Frontal cortex (tissue), 4 donors: ENCODE data around the gene ULBP2. TPM values are rescaled to one million over a fixed set of nuclear protein-coding genes. Genes with fewer than 3 reads are reported as not detected.
A peak's percentile ranks its signal among the peaks of the same experiment; 100 is the strongest.

Experiments used
- DNase-seq, 2 donors: peaks; one replicate each; pipeline ENCODE4 v3.0.0; 2012; ENCODE audit warnings: low spot score in 2 of 2
- FAIRE-seq: peaks from 2 replicates; lab custom pipeline; 2012; peaks lifted over from hg19 to GRCh38; lab: Jason Lieb, UNC
- total RNA-seq: library from RNA; depleted of rRNA; stranded (reverse); fragments of >200 nt; gene quantifications from one replicate; pipeline ENCODE4 v1.2.3, GENCODE V29; 2014
- donor health status: control.
- donor health status: control.
- donor health status: control.

ULBP2 gene, protein sequence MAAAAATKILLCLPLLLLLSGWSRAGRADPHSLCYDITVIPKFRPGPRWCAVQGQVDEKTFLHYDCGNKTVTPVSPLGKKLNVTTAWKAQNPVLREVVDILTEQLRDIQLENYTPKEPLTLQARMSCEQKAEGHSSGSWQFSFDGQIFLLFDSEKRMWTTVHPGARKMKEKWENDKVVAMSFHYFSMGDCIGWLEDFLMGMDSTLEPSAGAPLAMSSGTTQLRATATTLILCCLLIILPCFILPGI
- 5.3 TPM for total RNA-seq

DNA sequence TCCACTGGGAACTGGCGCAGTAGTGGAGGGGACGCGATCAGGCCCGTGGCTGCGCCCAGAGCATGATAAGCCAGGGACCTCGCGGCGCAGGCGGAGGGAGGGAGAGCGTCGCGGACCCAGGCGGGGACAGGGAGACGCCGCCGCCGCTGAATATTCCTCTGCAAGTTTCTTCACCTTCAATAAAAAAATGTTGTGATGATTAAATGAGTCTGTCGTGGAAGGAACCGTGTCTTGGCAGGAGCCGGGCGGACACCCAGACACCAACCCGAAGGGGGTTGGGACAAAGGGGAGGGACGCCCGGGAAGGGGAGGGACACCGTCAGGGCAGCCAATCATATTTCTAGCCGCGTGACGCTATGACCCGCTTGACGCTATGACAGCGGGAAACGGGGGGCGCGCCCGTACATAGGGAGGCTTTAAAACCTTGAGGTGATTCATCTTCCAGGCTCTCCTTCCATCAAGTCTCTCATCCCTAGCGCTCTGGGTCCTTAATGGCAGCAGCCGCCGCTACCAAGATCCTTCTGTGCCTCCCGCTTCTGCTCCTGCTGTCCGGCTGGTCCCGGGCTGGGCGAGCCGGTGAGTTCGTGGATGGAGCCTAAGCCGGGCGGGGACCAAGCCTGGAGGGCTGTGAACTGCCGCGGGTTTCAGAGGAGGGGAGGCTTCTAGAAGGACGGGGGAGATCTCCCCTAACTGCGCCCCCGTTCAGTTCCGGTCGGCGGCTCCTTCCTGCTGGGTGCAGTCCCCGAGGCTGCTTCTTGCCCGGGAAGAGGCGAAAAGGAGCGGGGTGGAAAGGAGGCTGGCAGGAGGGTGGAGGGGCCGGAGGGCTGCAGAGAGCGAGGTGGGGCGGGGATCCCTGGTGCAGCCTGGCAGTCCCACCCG lies at the start of gene ULBP2:
ULBP2 (plus strand) TSS at position 432 of the 878 bp plus-strand sequence; CDS start at position 491, 59 bp downstream.
- DNase-seq (peak; percentile 80 to 92), FAIRE-seq (no peak)

DNA sequence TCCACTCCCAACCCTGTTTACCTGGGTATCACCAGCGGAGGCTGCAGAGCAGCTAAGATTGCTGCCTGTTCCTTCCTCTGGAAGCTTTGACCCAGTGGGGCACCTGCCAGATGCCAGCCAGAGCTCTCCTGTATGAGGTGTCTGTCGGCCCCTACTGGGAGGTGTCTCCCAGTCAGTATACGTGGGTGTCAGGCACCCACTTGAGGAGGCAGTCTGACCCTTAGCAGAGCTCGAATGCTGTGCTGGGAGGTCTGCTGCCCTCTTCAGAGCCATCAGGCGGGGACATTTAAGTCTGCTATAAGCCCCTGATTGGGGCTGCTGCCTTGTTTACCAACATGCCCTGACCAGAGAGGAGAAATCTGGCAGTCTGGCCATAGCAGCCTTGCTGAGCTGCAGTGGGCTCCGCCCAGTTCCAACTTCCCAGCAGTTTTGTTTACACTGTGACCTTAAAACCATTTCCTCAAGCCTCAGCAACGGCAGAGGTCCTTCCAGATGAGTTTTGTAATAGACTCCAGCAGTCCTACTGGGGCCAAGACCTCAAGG lies 46.7 kb upstream of the ULBP2 start:
- FAIRE-seq (no peak), DNase-seq (no peak)

DNA sequence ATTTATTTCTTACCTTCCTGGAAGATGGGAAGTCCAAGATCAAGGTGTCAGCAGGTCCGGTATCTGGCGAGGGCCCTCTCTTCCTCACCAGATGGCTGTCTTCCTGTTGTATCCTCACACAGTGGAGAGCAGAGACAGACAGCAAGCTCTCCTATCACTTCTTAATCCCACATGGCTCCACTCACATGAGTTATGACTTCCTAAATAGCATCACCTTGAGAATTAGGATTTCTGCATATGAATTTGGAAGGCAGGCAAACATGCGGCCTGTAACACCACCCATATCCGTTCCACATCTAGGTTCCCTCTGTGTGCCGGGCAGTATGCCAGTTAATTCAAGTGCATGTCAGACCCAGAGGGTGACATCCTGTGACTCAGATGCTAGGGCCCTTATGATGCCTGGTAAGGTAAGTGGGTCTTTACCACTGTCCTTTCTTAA lies 46.0 kb upstream of the ULBP2 start:
- no peak for FAIRE-seq

DNA sequence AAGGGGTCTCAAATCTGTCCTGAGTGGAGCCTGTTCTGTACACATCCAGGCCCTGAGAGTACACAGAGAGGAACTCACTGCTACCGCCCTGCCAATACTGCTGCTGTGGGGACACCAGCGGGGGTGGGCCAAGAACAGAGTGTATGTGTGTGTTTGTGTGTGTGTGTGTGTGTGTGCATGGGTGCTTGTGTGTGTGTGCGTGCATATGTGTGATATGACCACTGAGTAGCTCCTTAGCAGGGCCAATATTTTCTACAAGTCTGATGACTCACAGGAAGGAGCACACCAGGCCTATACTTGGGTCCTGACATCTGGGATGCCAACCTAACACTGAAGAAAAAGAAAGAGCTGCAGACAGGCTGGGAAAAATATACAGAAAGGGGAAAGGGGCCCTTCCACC lies 45.3 kb upstream of the ULBP2 start:
- FAIRE-seq, result no peak
- DNase-seq, result no peak

More for the DNA sequence above, 46.0 kb upstream of the ULBP2 start:
- no peak for DNase-seq

DNA sequence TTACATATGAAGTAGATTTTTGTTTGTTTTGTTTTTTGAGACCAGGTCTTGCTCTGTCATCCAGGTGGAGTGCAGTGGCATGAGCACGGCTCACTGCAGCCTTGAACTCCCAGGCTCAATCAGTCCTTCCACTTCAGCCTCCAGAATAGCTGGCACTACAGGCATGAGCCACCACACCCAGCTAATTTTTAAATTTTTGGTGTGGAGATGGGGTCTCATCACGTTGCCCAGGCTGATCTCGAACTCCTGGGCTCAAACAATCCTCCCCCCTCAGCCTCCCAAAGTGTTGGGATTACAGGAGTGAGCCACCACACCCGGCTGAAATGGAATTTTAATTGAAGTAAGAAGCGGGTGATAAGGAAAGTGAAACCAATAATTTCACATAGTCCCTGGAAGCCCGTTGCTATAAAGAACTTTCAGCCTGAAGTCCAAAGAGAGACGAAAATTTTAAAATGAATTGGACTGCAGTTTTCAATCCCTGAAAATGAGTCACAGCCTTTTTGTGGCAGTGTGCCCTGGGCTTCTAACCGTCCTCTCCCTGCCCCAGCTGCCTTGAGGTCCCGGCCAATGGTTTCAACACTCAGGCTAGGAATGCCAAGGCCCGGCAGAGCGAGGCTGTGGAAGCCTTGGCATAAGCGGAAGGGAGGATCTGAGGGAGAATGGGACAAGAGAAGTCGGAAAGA lies 44.7 kb upstream of the ULBP2 start:
- FAIRE-seq (no peak), DNase-seq (peak in 1 of 2 donors; percentile 56)

DNA sequence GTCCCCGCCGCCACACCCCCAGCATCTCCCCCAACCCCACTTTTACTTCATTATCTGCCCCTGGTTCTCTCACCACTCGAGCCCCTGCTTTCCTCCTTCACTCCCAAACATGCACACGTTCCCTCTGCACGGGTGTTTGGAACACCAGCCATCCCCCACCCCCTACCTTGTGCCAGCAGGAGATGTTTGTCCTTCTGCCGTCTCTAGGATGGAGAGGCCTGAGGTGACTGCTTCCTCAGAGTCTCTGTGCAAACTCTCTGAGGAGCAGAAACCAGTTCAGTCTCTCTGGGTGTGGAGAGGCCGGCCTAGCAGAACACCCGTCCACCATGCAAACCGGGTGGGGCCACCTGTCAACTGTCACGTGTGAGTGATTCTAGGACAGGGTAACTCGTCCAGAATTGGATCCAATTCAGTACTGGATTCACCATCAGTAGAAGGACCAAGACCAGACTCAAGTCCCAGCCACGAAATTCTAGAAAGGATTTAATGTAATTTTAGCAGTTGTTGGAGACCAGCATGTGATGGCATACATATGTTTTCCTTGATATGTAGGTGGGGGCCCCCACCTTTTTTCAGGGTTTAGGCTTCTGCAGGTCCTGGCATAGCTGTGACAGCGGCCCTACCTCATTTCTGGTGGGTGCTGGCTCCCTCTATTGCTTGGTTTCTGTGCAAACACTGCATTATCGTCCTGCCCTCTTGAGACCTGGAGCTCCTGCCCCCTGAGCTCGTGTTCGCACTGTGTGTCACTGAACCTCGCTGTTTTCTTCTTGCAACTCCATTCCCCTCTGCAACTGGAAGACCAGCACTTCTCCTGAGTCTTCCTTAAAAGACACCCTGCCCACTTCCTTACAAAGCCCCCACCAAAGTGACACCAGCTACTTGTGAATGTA lies 43.7 kb upstream of the ULBP2 start, which contains the start of gene RAET1E:
RAET1E (minus strand) TSS at position 259 of the 890 bp plus-strand sequence. CDS start 7,212 bp downstream, outside the sequence.
- DNase-seq, result no peak

DNA sequence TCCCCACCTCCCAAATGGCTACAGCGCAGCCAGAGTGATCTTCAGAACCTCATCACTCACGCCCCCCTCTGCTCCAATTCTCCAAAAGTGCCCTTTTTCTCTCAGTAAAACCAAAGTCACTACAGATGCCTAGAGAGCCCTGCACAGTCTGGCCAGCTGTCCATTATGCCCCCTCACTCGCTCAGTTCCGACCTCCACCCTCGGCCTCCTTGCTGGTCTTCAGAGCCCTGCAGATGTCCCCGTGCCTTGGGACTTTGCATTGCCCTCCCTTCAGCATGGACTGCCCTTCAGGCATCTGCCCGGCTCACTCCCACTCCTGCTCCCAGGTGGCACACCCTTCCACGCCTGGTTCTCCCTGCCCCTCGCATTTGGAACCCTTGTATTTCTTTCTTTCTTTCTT lies 42.8 kb upstream of the ULBP2 start:
- DNase-seq, result no peak
- FAIRE-seq, result no peak

More for the DNA sequence above, 43.7 kb upstream of the ULBP2 start, which contains the start of gene RAET1E:
- no peak for FAIRE-seq

DNA sequence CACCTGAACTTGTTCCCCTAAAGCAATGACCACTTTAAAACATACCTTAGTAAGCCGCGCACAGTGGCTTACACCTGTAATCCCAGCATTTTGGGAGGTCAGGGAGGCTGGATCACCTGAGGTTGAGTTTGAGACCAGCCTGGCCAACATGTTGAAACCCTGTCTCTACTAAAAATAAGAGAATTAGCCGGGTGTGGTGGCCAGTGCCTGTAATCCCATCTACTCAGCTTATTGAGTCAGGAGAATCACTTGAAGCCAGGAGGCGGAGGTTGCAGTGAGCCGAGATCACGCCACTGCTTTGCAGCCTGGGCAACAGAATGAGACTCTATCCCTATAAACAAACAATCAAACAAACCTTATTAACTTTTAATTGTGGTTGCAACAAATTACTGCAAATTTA lies 42.3 kb upstream of the ULBP2 start:
- FAIRE-seq, result no peak

DNA sequence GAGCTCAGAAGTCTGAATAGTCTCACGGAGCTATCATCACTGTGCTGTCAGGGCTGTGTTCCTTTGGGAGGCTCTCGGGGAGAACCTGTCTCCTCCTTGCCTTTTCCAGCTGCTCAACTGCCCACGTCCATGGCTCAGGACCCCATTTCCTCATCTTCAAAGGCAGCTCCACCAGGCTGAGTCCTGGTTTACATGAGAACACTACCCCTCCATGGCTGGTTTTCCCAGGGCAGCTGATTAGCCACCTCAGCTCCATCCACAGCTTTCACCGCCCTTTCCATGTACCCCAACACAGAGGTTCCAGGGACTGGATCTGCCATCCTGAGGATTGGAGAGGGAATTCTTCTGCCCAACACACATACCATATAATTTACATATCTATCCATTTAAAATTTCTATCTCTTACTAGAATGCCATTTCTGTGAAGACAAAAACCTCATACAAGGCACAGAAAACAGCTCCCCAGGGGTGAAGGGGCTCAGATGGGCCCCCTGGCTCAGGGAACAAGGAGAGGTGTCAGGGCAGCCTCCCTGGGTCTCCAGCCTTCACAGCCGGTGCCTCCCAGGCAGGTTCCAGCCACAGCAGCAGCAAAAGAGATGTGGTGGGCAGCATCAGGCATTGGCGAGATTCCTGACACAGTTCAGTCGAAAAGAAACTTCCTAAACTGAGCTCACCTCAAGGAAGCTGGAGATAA lies 41.7 kb upstream of the ULBP2 start:
- DNase-seq (no peak), FAIRE-seq (no peak)

More for the DNA sequence above, 42.3 kb upstream of the ULBP2 start:
- DNase-seq, result no peak

DNA sequence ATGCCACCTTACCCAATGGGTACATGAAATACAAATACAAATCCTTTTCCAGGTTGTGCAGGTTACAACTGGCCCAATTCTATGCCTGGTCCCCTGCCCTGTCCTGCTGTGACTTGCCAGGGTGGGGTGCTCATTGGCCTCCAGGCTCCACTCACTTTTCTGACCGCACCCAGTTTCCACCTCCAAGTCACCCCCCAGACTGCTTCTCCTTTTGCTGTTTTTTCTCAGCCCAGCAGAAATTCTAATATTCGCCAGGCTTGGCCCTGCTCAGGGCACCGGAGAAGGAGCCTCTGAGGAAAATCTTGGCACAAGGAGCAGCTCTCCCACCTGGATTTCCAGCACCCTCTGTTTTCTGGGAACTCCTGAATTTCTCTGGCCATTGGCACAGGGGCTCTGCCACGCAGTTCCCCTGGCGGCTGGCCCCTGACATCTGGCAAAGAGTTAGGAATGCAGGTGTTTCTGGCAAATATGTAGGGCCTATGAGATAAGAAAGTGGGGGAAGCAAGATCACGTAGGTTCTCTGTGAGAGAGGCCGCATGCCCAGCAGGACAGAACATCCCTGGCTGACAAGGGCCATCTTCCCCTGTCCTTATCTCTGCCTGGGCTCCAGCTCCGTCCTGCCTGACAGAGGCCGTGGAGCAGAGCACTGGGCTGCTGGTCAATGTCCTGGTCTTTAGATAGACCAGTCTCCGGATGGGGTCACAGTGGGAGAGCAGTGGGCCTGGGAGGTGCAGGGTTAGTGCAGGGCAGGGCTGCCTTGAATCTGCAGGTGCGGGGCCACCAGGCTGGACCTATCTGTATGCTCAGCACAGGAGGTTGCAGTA lies 41.0 kb upstream of the ULBP2 start:
- DNase-seq (no peak), FAIRE-seq (no peak)

DNA sequence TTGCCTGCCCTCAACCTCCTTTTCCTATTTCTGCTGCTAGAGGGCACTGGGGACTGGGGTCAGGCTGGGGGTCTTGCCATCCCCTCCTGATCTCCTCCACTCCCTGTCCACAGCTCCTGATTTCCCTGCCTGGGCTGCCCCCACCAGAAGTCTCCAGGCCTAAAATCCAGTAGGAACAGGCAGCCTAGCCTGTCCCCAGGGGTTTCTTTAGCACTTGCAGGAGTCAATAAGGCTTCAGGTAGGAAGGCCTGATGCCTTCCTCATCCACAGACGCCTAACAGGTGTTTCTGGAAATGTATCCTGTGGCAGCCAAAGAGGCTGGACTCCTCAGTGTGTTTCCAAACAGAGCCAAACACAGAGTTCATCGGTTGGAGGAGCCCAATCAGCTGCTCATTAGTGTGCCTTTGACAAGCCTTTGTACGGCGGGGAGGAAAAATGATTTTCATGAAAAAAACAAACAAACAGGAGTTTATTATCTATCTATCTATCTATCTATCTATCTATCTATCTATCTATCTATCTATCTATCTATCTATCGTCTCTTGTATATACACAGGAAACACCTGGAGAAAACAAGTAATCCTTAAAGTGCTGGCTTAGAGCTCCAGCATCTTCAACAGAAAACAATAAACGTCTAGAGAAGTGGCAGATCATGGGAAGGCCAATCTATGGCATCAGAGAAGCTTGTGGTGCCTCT lies 40.2 kb upstream of the ULBP2 start:
- DNase-seq (no peak), FAIRE-seq (no peak)

DNA sequence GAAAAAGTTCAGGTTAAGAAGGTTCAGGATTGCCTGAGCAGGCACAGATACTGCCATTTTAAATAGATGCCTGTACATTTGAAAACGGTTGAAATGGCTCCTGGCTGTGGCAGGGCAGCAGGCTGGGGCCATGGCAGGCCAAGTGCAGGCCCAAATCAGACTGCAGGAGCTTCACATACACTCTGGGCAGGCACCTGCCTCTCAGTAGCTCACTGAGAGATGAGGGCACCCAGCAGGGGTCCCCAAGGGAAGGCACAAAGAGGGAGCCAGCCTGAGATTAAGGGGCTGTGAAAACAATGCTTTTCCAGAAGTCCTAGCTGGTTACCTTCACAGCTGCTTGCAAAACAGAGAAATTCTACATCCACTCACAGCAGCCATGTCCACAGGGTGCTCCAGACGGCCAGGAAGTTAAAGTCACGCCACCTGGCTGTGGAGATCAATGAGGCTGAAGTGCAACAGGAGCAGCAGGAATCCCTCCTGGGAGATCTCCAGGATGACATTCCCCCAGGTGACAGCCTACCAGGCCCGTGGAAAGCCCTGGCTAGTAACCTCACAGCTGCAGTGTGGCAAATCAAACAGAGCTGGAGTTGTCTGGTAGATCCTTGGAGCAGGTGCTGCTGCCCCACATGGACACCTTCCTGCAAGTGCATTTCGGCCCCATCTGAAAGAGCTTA lies 37.7 kb upstream of the ULBP2 start:
- no peak for FAIRE-seq

DNA sequence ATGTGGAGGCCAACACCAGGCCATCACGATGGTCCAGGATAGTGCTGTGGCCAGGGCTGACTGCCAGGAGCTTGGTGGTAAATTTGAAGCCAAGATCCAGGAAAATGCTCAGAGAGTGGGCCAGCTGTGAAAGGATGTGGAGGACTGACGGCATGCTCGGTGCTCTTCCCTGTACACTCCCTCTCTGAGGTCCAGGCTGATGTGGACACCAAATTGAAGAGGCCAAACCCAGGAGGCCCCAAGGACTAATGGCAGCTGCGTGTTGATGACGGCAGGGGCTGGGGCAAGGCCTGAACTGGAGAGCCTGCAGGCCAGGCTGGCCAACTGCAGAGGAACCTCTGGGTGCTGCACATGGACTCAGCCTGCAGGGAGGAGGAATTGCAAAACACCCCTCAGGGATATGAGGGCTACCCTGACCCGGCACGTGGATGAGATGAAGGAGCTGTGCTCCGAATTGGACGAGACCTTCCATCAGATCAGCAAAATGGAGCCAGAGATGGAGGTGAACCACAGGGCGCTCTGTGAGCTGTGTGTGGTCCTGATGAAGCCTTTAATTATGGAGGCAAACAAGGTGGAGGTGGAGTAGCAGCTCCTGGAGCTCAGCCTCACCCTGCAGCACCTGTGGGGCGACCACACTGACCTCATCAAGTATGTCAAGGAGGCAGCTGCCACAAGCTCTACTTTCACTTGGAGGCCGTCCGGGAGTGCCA lies 37.0 kb upstream of the ULBP2 start:
- FAIRE-seq (no peak), DNase-seq (no peak)

More for the DNA sequence above, 37.7 kb upstream of the ULBP2 start:
- DNase-seq, result no peak

DNA sequence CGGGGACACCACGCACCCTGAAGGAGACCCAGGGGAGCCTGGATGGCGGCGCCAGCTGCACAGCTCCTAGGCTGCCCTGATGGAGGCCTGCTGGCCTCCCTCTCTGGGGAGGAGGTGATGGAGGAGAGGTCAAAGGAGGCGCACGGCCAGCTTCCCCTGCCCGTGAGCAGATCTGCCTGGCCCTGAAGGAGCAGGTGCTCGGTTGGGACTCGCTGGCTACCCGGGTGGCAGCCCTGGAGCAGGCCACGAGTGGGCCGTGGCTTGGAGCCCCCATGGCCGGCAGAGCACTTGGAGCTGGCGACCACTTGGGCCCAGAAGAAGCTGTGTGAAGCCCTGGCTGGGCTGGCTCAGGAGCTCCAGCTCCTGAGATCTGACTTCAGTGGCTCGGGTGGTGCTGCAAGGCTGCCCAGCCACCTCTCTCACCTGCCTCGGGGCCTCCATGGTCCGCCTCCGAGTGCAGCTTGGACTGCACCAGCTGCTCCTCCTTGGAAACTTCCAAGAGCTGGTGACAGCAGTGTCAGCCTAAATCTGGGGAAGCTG lies 36.4 kb upstream of the ULBP2 start:
- DNase-seq (no peak), FAIRE-seq (no peak)

DNA sequence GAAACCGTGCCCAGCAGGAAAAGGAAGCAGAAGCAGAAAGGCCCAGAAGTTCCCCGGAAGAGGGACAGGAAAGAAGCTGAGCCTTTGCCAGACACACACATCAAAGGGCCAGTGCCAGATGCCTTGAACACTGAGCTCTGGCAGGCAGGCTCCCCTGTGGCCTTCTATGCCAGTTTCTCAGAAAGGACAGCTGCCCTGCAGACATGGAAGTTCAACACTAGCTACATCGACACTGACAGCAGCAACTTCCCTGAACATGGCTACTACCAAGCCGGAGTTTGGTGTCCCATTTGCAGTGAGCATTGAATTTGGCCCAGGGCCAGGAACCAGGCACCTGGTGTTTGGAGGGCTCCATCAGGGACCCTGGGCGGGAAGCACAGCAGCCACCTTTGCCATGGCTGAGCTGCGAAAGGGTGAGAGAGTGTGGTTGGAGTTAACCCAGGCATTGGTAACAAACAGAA lies 35.9 kb upstream of the ULBP2 start:
- FAIRE-seq, result no peak
- no peak for DNase-seq

DNA sequence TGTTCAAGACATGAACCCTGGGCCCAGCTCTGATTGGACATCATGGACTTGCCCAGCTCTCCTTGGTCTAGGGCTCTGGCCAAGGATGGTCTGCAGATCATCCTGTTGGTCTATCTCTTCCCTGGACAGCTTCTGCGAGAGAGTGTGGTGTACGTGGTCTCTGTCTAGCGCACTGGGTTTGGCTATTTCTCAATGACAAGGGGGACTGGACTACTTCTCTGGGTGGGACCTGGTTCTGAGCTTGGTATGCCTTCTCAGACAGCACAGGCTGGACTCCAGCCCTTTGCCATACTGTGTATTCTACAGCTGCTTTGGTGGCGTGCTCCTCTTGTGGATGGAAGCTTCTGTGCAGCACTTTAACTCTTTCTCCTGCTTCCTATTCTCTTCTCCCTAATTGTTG lies 35.4 kb upstream of the ULBP2 start:
- DNase-seq (no peak), FAIRE-seq (no peak)
